ENCODE measurements around the gene PARVG. TPM values are rescaled to one million over a fixed set of nuclear protein-coding genes. Genes with fewer than 3 reads are reported as not detected.

Gene PARVG
- total and polyA plus RNA-seq, 10 of the 15 experiments (the other 5 are each of a cell fraction or from before 2014, with no cell fraction given): 6.3 to 123 (median 71.9) TPM

DNA sequence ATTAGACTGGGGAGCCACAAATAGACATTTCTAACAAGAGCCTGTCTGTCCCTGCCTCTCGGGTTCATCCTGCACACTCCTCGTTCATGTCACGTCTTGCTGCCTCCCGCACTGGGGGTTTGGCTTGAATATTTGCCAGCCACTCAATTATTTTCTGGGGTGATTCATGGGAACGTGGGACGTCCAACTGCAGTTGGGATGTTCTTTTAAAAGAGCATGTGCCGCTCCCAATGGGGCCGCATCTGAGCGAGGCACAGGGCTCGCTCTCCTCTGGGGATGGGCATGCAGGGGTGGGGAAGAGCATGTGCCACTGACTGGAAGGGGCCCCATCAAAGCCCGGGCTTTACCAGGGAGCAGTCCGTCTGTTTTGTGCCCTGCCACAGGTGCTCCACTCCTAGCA lies 43.4 kb downstream of the PARVG start:
- POLR2A ChIA-PET: no interaction called here
- DNase-seq (ENCODE audit: low read depth, low spot score): no peak

More for the DNA sequence above, 43.4 kb downstream of the PARVG start:
- ATAC-seq (no peak), FAIRE-seq (no peak)
- no peak overlapping the region for H2AFZ ChIP-seq (ENCODE audit: control insufficient read depth, low read depth, low read length)
- no peak overlapping the region for H3K4me3 ChIP-seq
- no peaks in the 10 kb centered on the region; a peak in 1 of 4 replicates for H3K27me3 ChIP-seq (replicated peaks in 1 of 2; ENCODE audit: control insufficient read depth in 2 of 2, insufficient read depth in 2 of 2, low read length in 1 of 2)
- 34% methylated on average over 11 of the region's 12 CpGs for WGBS (ENCODE audit: insufficient coverage, insufficient replicate concordance, low lambda C conversion rate, missing lambda C conversion rate)
- no peak overlapping the region for H3K27ac ChIP-seq (ENCODE audit: control insufficient read depth, insufficient read depth)
- no peaks in the 10 kb centered on the region for H4K20me1 ChIP-seq (ENCODE audit: control insufficient read depth, insufficient read depth)
- RAD21 ChIA-PET (ENCODE audit: unreplicated experiment): no interaction called here
- TF ChIP-seq, protein P1, sequence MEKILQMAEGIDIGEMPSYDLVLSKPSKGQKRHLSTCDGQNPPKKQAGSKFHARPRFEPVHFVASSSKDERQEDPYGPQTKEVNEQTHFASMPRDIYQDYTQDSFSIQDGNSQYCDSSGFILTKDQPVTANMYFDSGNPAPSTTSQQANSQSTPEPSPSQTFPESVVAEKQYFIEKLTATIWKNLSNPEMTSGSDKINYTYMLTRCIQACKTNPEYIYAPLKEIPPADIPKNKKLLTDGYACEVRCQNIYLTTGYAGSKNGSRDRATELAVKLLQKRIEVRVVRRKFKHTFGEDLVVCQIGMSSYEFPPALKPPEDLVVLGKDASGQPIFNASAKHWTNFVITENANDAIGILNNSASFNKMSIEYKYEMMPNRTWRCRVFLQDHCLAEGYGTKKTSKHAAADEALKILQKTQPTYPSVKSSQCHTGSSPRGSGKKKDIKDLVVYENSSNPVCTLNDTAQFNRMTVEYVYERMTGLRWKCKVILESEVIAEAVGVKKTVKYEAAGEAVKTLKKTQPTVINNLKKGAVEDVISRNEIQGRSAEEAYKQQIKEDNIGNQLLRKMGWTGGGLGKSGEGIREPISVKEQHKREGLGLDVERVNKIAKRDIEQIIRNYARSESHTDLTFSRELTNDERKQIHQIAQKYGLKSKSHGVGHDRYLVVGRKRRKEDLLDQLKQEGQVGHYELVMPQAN (conservative IDR thresholded peaks at IDR 0.05): no peak
- TF ChIP-seq NFXL1 (IDR thresholded peaks at IDR 0.05; ENCODE audit: borderline replicate concordance) (no peak), ZNF274 (IDR thresholded peaks at IDR 0.05; ENCODE audit: insufficient read depth, insufficient read length) (no peak), ZZZ3 (IDR thresholded peaks at IDR 0.05; ENCODE audit: control insufficient read depth, insufficient read length, low read depth) (no peak), MEF2A (IDR thresholded peaks at IDR 0.05; ENCODE audit: insufficient read depth, low read depth, low read length) (no peak), NR2F1 (conservative IDR thresholded peaks at IDR 0.05) (no peak), RUNX3 (IDR thresholded peaks at IDR 0.05; ENCODE audit: low read length) (no peak), SREBF1 (IDR thresholded peaks at IDR 0.05; ENCODE audit: low read length) (no peak), SIX5 (IDR thresholded peaks at IDR 0.05; ENCODE audit: low read depth, low read length, severe bottlenecking) (no peak), RCOR1 (conservative IDR thresholded peaks at IDR 0.05; ENCODE audit: low read depth, low read length) (no peak), EED (IDR thresholded peaks at IDR 0.05; ENCODE audit: low read depth) (no peak), MEF2B (IDR thresholded peaks at IDR 0.05; ENCODE audit: partially characterized antibody, poor library complexity, severe bottlenecking) (no peak), YY1 (IDR thresholded peaks at IDR 0.05; ENCODE audit: low read depth, low read length) (no peak)
- TF ChIP-seq, protein P2, sequence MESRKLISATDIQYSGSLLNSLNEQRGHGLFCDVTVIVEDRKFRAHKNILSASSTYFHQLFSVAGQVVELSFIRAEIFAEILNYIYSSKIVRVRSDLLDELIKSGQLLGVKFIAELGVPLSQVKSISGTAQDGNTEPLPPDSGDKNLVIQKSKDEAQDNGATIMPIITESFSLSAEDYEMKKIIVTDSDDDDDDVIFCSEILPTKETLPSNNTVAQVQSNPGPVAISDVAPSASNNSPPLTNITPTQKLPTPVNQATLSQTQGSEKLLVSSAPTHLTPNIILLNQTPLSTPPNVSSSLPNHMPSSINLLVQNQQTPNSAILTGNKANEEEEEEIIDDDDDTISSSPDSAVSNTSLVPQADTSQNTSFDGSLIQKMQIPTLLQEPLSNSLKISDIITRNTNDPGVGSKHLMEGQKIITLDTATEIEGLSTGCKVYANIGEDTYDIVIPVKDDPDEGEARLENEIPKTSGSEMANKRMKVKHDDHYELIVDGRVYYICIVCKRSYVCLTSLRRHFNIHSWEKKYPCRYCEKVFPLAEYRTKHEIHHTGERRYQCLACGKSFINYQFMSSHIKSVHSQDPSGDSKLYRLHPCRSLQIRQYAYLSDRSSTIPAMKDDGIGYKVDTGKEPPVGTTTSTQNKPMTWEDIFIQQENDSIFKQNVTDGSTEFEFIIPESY (IDR thresholded peaks at IDR 0.05): no peak
- TF ChIP-seq, protein P3, sequence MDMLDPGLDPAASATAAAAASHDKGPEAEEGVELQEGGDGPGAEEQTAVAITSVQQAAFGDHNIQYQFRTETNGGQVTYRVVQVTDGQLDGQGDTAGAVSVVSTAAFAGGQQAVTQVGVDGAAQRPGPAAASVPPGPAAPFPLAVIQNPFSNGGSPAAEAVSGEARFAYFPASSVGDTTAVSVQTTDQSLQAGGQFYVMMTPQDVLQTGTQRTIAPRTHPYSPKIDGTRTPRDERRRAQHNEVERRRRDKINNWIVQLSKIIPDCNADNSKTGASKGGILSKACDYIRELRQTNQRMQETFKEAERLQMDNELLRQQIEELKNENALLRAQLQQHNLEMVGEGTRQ (IDR thresholded peaks at IDR 0.05; ENCODE audit: borderline replicate concordance, low read depth, low read length): no peak
- no peak overlapping the region for H3K4me2 ChIP-seq (ENCODE audit: control insufficient read depth, insufficient read depth)
- no peaks in the 10 kb centered on the region for H3K36me3 ChIP-seq (ENCODE audit: control insufficient read depth in 2 of 2, insufficient read depth in 2 of 2, low read length in 1 of 2)
- SMC1A ChIA-PET (ENCODE audit: uncharacterized antibody, unreplicated experiment): no interaction called here
- H3K9ac ChIP-seq (ENCODE audit: control insufficient read depth, insufficient read depth, low read length): no peak overlapping the region
- no peaks in the 10 kb centered on the region; the same call in 2 of the 3 replicates for H3K9me3 ChIP-seq (replicated peaks; ENCODE audit: control insufficient read depth, insufficient read depth, low read length)
- H3K79me2 ChIP-seq (ENCODE audit: control insufficient read depth, insufficient read depth, low read length): no peaks in the 10 kb centered on the region
- no peaks in the 10 kb centered on the region for H3K4me1 ChIP-seq (ENCODE audit: control insufficient read depth, insufficient read depth, low read length)
- CTCF ChIA-PET: no interaction called here
- no TSS peak for BruUV-seq (replicated peaks)
- in situ Hi-C loops (cut with MboI): no loop called here
- intact Hi-C loops (cut with micrococcal nuclease; ENCODE audit: unreplicated experiment): no loop called here

Data from GM12878 (cell line).